Activated B cell treated with CpG ODN at 0.5 μM for 24 hours (primary cell): ENCODE results near the gene USP24. TPM values are rescaled to one million over a fixed set of nuclear protein-coding genes. Genes with fewer than 3 reads are reported as not detected.

Experiments used
- ATAC-seq: fragments of 200-7000 bp; cut with Tn5 transposase; one replicate; pipeline ENCODE4 v1.10.0; 2021; ENCODE audit warnings: low read depth, mild to moderate bottlenecking, moderate library complexity
- CTCF ChIA-PET: fragments of 350-600 bp; sonication (Branson Sonifier 250); formaldehyde crosslinking; loops from one replicate; lab custom pipeline; 2021; ENCODE audit warnings: antibody characterized with exemption; lab: Charles Lee
- POLR2A ChIA-PET: fragments of 350-600 bp; sonication (Branson Sonifier 250); formaldehyde crosslinking; loops from one replicate; lab custom pipeline; 2021; ENCODE audit warnings: antibody characterized with exemption; lab: Charles Lee
- DNase-seq: peaks from one replicate; pipeline ENCODE4 v3.0.0; 2022
- H3K27ac Mint-ChIP-seq: one replicate; pipeline ENCODE4 v1.8.0; 2020; ENCODE audit warnings: mixed read lengths
- H3K27me3 Mint-ChIP-seq: one replicate; pipeline ENCODE4 v1.8.0; 2021; ENCODE audit warnings: mixed read lengths
- H3K36me3 Mint-ChIP-seq: one replicate; pipeline ENCODE4 v1.8.0; 2021; ENCODE audit warnings: low read depth, mixed read lengths
- H3K4me1 Mint-ChIP-seq: one replicate; pipeline ENCODE4 v1.8.0; 2021; ENCODE audit warnings: mixed read lengths
- H3K4me3 Mint-ChIP-seq: one replicate; pipeline ENCODE4 v1.8.0; 2020; ENCODE audit warnings: mild to moderate bottlenecking, mixed read lengths
- H3K9me3 Mint-ChIP-seq: one replicate; pipeline ENCODE4 v1.8.0; 2020; ENCODE audit warnings: mixed read lengths
- CTCF ChIP-seq: fragments of 200-600 bp; IDR thresholded peaks from one replicate; pipeline ENCODE4 v1.8.0; 2022; ENCODE audit warnings: antibody characterized with exemption, mild to moderate bottlenecking
- intact Hi-C: fragments of 100-400 bp; cut with micrococcal nuclease; formaldehyde crosslinking; loops from one replicate; pipeline ENCODE4 v1.15.1; 2024
- total RNA-seq: library from RNA; stranded (reverse); gene quantifications from 2 replicates; pipeline ENCODE4 v1.2.3, GENCODE V29; 2022

The USP24 gene
- total RNA-seq, 1 donor from 2014 or later: 91.4 TPM

GRCh38 chr1:55153031-55153430 is 62.1 kb downstream of the USP24 start:
- H3K4me1 Mint-ChIP-seq: peaks cover 18% of the 10 kb centered on the region
- intact Hi-C loops: loop anchor here (2.0 kb wide), 1 partner anchor 14 kb away; no protein-coding TSS in a partner anchor
- ATAC-seq: no peak
- H3K9me3 Mint-ChIP-seq: no peaks in the 10 kb centered on the region
- DNase-seq: no peak
- H3K36me3 Mint-ChIP-seq: peaks cover 70% of the 10 kb centered on the region
- no peaks in the 10 kb centered on the region for H3K27me3 Mint-ChIP-seq
- no peak for TF ChIP-seq CTCF
- ChIA-PET CTCF (interaction anchor here (1.1 to 1.2 kb wide), 2 partner anchors 11 to 185 kb away, joined by 3 read pairs; no protein-coding TSS in a partner anchor), POLR2A (no interaction called here)
- H3K27ac Mint-ChIP-seq: peak overlapping the region; percentile 46
- H3K4me3 Mint-ChIP-seq: no peak overlapping the region

- H3K36me3 Mint-ChIP-seq: peaks cover 70% of the 10 kb centered on the region
- CTCF ChIA-PET: interaction anchor here (0.6 to 1.4 kb wide), 2 partner anchors 11 to 126 kb away, joined by 3 to 5 read pairs; no protein-coding TSS in a partner anchor
- intact Hi-C loops: loop anchor here (2.0 kb wide), 1 partner anchor 14 kb away; no protein-coding TSS in a partner anchor
- no peaks in the 10 kb centered on the region for H3K9me3 Mint-ChIP-seq
- H3K27me3 Mint-ChIP-seq: no peaks in the 10 kb centered on the region
- H3K27ac Mint-ChIP-seq: peak overlapping the region; percentile 83
- TF ChIP-seq CTCF: no peak
- ATAC-seq (peak; percentile 66), DNase-seq (no peak)
- H3K4me1 Mint-ChIP-seq: peaks cover 18% of the 10 kb centered on the region
- POLR2A ChIA-PET: no interaction called here
- no peak overlapping the region for H3K4me3 Mint-ChIP-seq
Measured at GRCh38 chr1:55150880-55151588, 64.1 kb downstream of the USP24 start.

GRCh38 chr1:55148676-55149075 is 66.5 kb downstream of the USP24 start:
- H3K4me1 Mint-ChIP-seq: peaks cover 18% of the 10 kb centered on the region
- POLR2A ChIA-PET: interaction anchor here (0.6 kb wide), 1 partner anchor 20 kb away, joined by 3 read pairs; no protein-coding TSS in a partner anchor
- CTCF ChIA-PET: interaction anchor here (3.1 kb wide), 1 partner anchor 129 kb away, joined by 13 read pairs; no protein-coding TSS in a partner anchor

GRCh38 chr1:55147524-55147923 is 67.6 kb downstream of the USP24 start:
- DNase-seq (no peak), ATAC-seq (no peak)
- Mint-ChIP-seq H3K4me3 (no peak overlapping the region), H3K4me1 (peaks cover 16% of the 10 kb centered on the region), H3K27ac (no peak overlapping the region), H3K9me3 (peaks cover 4% of the 10 kb centered on the region), H3K36me3 (peaks cover 69% of the 10 kb centered on the region), H3K27me3 (no peaks in the 10 kb centered on the region)
- intact Hi-C loops: no loop called here
- ChIA-PET POLR2A (interaction anchor here (0.5 to 0.7 kb wide), 2 partner anchors 76 to 109 kb away, joined by 3 to 6 read pairs; no protein-coding TSS in a partner anchor), CTCF (interaction anchor here (1.1 to 3.1 kb wide), 3 partner anchors 130 to 136 kb away, joined by 3 to 13 read pairs (median 3); no protein-coding TSS in a partner anchor)
- TF ChIP-seq CTCF: no peak

More at GRCh38 chr1:55148676-55149075, 66.5 kb downstream of the USP24 start:
- no peak for DNase-seq
- no peak overlapping the region for H3K4me3 Mint-ChIP-seq
- no peaks in the 10 kb centered on the region for H3K27me3 Mint-ChIP-seq
- ATAC-seq: no peak
- H3K27ac Mint-ChIP-seq: no peak overlapping the region
- intact Hi-C loops: no loop called here
- TF ChIP-seq CTCF: no peak
- peaks cover 71% of the 10 kb centered on the region for H3K36me3 Mint-ChIP-seq
- peaks cover 4% of the 10 kb centered on the region for H3K9me3 Mint-ChIP-seq

- intact Hi-C loops: no loop called here
- Mint-ChIP-seq H3K27me3 (no peaks in the 10 kb centered on the region), H3K9me3 (peaks cover 4% of the 10 kb centered on the region), H3K4me1 (peaks cover 12% of the 10 kb centered on the region), H3K4me3 (no peak overlapping the region), H3K27ac (no peak overlapping the region), H3K36me3 (peaks cover 67% of the 10 kb centered on the region)
- CTCF ChIA-PET: interaction anchor here (1.1 kb wide), 1 partner anchor 137 kb away, joined by 3 read pairs; no protein-coding TSS in a partner anchor
- ATAC-seq (no peak), DNase-seq (no peak)
- TF ChIP-seq CTCF: no peak
- POLR2A ChIA-PET: no interaction called here
Measured at GRCh38 chr1:55146781-55147180, 68.4 kb downstream of the USP24 start.
